NB4 (cell line): ENCODE data around the gene MEGF11.
A peak's percentile ranks its signal among the peaks of the same experiment; 100 is the strongest.

ENCODE experiments used
- DNase-seq: peaks from one replicate; pipeline ENCODE4 v3.0.0; 2010; ENCODE audit warnings: low read depth
- H3K4me3 ChIP-seq: one replicate; pipeline ENCODE4 v1.5.1; 2011; ENCODE audit warnings: mild to moderate bottlenecking, low read depth, low read length, moderate library complexity
- CTCF ChIP-seq: IDR thresholded peaks from one replicate; pipeline ENCODE4 v1.5.1; 2012; ENCODE audit warnings: low read depth, low read length
- MAX ChIP-seq: IDR thresholded peaks from 2 replicates; pipeline ENCODE4 v1.6.1; 2011; ENCODE audit warnings: low read depth, low read length
- MYC ChIP-seq: IDR thresholded peaks from 2 replicates; pipeline ENCODE4 v1.6.1; 2011; ENCODE audit warnings: low read depth, low read length
- POLR2A ChIP-seq: IDR thresholded peaks from 2 replicates; pipeline ENCODE4 v1.6.1; 2011; ENCODE audit warnings: mild to moderate bottlenecking; ENCODE audit not compliant: insufficient read length; ENCODE audit errors: extremely low read depth

The MEGF11 gene

GRCh38 chr15:66293419-66294156 is 40.0 kb upstream of the MEGF11 start, which contains the start of gene DIS3L:
Gene DIS3L (plus strand): TSS chr15:66293568. CDS start chr15:66293597, 29 bp downstream.
- DNase-seq, result peak; percentile 88
- TF ChIP-seq CTCF, result no peak
- TF ChIP-seq POLR2A, result peak; percentile 86
- TF ChIP-seq MAX, result peak; percentile 58; the same call in 1 of the 2 replicates
- TF ChIP-seq MYC, result peak; percentile 34
- peak within 1 kb of the TSS; percentile 87 for H3K4me3 ChIP-seq

GRCh38 chr15:66292571-66293418 is 39.2 kb upstream of the MEGF11 start:
- DNase-seq, result peak; percentile 31
- no peak for TF ChIP-seq POLR2A
- no peak for TF ChIP-seq MAX
- TF ChIP-seq CTCF, result no peak
- TF ChIP-seq MYC, result no peak
- H3K4me3 ChIP-seq, result peak overlapping the region; percentile 81

GRCh38 chr15:66291816-66292570 is 38.4 kb upstream of the MEGF11 start:
- peak overlapping the region; percentile 81 for H3K4me3 ChIP-seq
- TF ChIP-seq CTCF (no peak), MYC (no peak), MAX (no peak), POLR2A (no peak)
- no peak for DNase-seq

GRCh38 chr15:66290518-66290917 is 37.0 kb upstream of the MEGF11 start:
- no peak for DNase-seq
- TF ChIP-seq POLR2A (no peak), CTCF (no peak), MYC (no peak), MAX (no peak)
- no peak overlapping the region for H3K4me3 ChIP-seq

- TF ChIP-seq MYC (no peak), POLR2A (no peak), CTCF (no peak)
- no peak overlapping the region for H3K4me3 ChIP-seq
Measured at GRCh38 chr15:66290007-66290406, 36.5 kb upstream of the MEGF11 start.

More at GRCh38 chr15:66290007-66290406, 36.5 kb upstream of the MEGF11 start:
- DNase-seq, result no peak
